Mesendoderm (in vitro differentiated cells): ENCODE data around the gene CREB3.

Experiments used
- DNase-seq: peaks from one replicate; pipeline ENCODE4 v3.0.0; 2013
- H2AK5ac ChIP-seq: 2 replicates; pipeline ENCODE4 v1.6.1; 2013; ENCODE audit warnings: low read length, inconsistent platforms
- H2BK120ac ChIP-seq: 2 replicates; pipeline ENCODE4 v1.6.1; 2013; ENCODE audit warnings: low read depth, mild to moderate bottlenecking, low read length, moderate library complexity, mixed read lengths
- H2BK15ac ChIP-seq: replicated peaks from 2 replicates; pipeline ENCODE4 v1.6.1; 2013; ENCODE audit warnings: low read depth, mild to moderate bottlenecking, moderate library complexity
- H2BK5ac ChIP-seq: 2 replicates; pipeline ENCODE4 v1.6.1; 2013; ENCODE audit warnings: low read length, inconsistent platforms
- H3K18ac ChIP-seq: 2 replicates; pipeline ENCODE4 v1.6.1; 2013; ENCODE audit warnings: mild to moderate bottlenecking, low read length, mixed read lengths
- H3K23ac ChIP-seq: one replicate; pipeline ENCODE4 v1.6.1; 2013; ENCODE audit warnings: low read length
- H3K27ac ChIP-seq: 2 replicates; pipeline ENCODE4 v1.5.1; 2013; ENCODE audit warnings: low read depth, mild to moderate bottlenecking, inconsistent platforms, low read length, moderate library complexity
- H3K27me3 ChIP-seq: 2 replicates; pipeline ENCODE4 v1.6.1; 2013; ENCODE audit warnings: low read length, control low read depth, mild to moderate bottlenecking, inconsistent platforms; ENCODE audit not compliant: insufficient read depth, poor library complexity
- H3K36me3 ChIP-seq: 2 replicates; pipeline ENCODE4 v1.6.1; 2013; ENCODE audit warnings: low read length, inconsistent platforms; ENCODE audit not compliant: control insufficient read depth, insufficient read depth
- H3K4ac ChIP-seq: one replicate; pipeline ENCODE4 v1.6.1; 2013; ENCODE audit warnings: low read depth, mild to moderate bottlenecking, low read length, moderate library complexity
- H3K4me1 ChIP-seq: 2 replicates; pipeline ENCODE4 v1.6.1; 2013; ENCODE audit warnings: low read depth, low read length, inconsistent platforms; ENCODE audit not compliant: control insufficient read depth
- H3K4me2 ChIP-seq: 2 replicates; pipeline ENCODE4 v1.6.1; 2013; ENCODE audit warnings: low read length
- H3K4me3 ChIP-seq: 2 replicates; pipeline ENCODE4 v1.5.1; 2013; ENCODE audit warnings: mild to moderate bottlenecking, low read length
- H3K56ac ChIP-seq: one replicate; pipeline ENCODE4 v1.6.1; 2013; ENCODE audit warnings: low read length
- H3K79me1 ChIP-seq: 2 replicates; pipeline ENCODE4 v1.6.1; 2013; ENCODE audit warnings: low read length, inconsistent platforms
- H3K79me2 ChIP-seq: 2 replicates; pipeline ENCODE4 v1.6.1; 2013; ENCODE audit warnings: mild to moderate bottlenecking, low read length; ENCODE audit not compliant: control insufficient read depth, insufficient read depth
- H3K9ac ChIP-seq: 2 replicates; pipeline ENCODE4 v1.6.1; 2013; ENCODE audit warnings: low read length, inconsistent platforms
- H4K5ac ChIP-seq: one replicate; pipeline ENCODE4 v1.6.1; 2013; ENCODE audit warnings: low read length
- H4K8ac ChIP-seq: one replicate; pipeline ENCODE4 v1.6.1; 2013; ENCODE audit warnings: low read depth, mild to moderate bottlenecking, control low read depth, low read length, moderate library complexity
- WGBS: extraction: QIAGEN DNeasy Blood & Tissue Kit; methylation state at CpG from one replicate; pipeline ENCODE4 v1.1.7; 2013; ENCODE audit warnings: low lambda C conversion rate, missing lambda C conversion rate; ENCODE audit not compliant: insufficient coverage; ENCODE audit errors: extremely low coverage; 5-methylcytosine and 5-hydroxymethylcytosine counted together

Gene CREB3

GRCh38 chr9:35711501-35712428, 20.7 kb upstream of the CREB3 start:
- no peak overlapping the region for H3K4me3 ChIP-seq
- no peak overlapping the region for H3K4me2 ChIP-seq
- no peak overlapping the region for H2BK120ac ChIP-seq
- H2BK15ac ChIP-seq = no peak overlapping the region
- no peak overlapping the region for H3K18ac ChIP-seq
- no peak overlapping the region for H2BK5ac ChIP-seq
- H3K79me2 ChIP-seq = no peaks in the 10 kb centered on the region
- no peak overlapping the region for H2AK5ac ChIP-seq
- no peaks in the 10 kb centered on the region for H3K27me3 ChIP-seq
- WGBS = no CpG with 5 or more reads among the region's 21 CpGs
- peaks cover 38% of the 10 kb centered on the region for H3K36me3 ChIP-seq
- no peaks in the 10 kb centered on the region for H3K79me1 ChIP-seq
- H3K4me1 ChIP-seq = no peaks in the 10 kb centered on the region
- no peak for DNase-seq
- H3K56ac ChIP-seq = no peak overlapping the region
- H4K8ac ChIP-seq = no peak overlapping the region
- no peak overlapping the region for H4K5ac ChIP-seq
- H3K23ac ChIP-seq = no peak overlapping the region
- no peak overlapping the region for H3K27ac ChIP-seq
- H3K9ac ChIP-seq = no peak overlapping the region
- no peak overlapping the region for H3K4ac ChIP-seq

GRCh38 chr9:35712762-35713400, 19.6 kb upstream of the CREB3 start:
- no peak for DNase-seq
- no peak overlapping the region for H3K4me2 ChIP-seq
- no CpG with 5 or more reads among the region's 11 CpGs for WGBS
- H3K23ac ChIP-seq = no peak overlapping the region
- H3K56ac ChIP-seq = no peak overlapping the region
- H3K4me3 ChIP-seq = no peak overlapping the region
- no peak overlapping the region for H4K8ac ChIP-seq
- no peaks in the 10 kb centered on the region for H3K4me1 ChIP-seq
- H3K79me2 ChIP-seq = no peaks in the 10 kb centered on the region
- no peaks in the 10 kb centered on the region for H3K27me3 ChIP-seq
- peaks cover 38% of the 10 kb centered on the region for H3K36me3 ChIP-seq
- H2BK5ac ChIP-seq = no peak overlapping the region
- H3K9ac ChIP-seq = no peak overlapping the region
- no peak overlapping the region for H2AK5ac ChIP-seq
- H4K5ac ChIP-seq = no peak overlapping the region
- no peaks in the 10 kb centered on the region for H3K79me1 ChIP-seq
- H2BK120ac ChIP-seq = no peak overlapping the region
- H3K18ac ChIP-seq = no peak overlapping the region
- no peak overlapping the region for H2BK15ac ChIP-seq
- H3K27ac ChIP-seq = no peak overlapping the region
- no peak overlapping the region for H3K4ac ChIP-seq

- no peaks in the 10 kb centered on the region for H3K79me2 ChIP-seq
- no peak overlapping the region for H4K8ac ChIP-seq
- H2BK5ac ChIP-seq = no peak overlapping the region
- DNase-seq = no peak
- peaks cover 39% of the 10 kb centered on the region for H3K36me3 ChIP-seq
- no peak overlapping the region for H3K4ac ChIP-seq
- H2BK15ac ChIP-seq = no peak overlapping the region
- no peak overlapping the region for H3K18ac ChIP-seq
- H2AK5ac ChIP-seq = no peak overlapping the region
- H4K5ac ChIP-seq = no peak overlapping the region
- H3K56ac ChIP-seq = no peak overlapping the region
- no CpG with 5 or more reads among the region's 3 CpGs for WGBS
- H3K4me2 ChIP-seq = no peak overlapping the region
- no peak overlapping the region for H3K27ac ChIP-seq
- no peak overlapping the region for H3K9ac ChIP-seq
- H3K27me3 ChIP-seq = no peaks in the 10 kb centered on the region
- H3K79me1 ChIP-seq = no peaks in the 10 kb centered on the region
- H3K4me3 ChIP-seq = no peak overlapping the region
- H3K23ac ChIP-seq = no peak overlapping the region
- H2BK120ac ChIP-seq = no peak overlapping the region
- H3K4me1 ChIP-seq = no peaks in the 10 kb centered on the region
Measured at GRCh38 chr9:35713578-35713977, 18.9 kb upstream of the CREB3 start.

GRCh38 chr9:35714123-35714522, 18.3 kb upstream of the CREB3 start:
- no peak overlapping the region for H2BK5ac ChIP-seq
- H3K36me3 ChIP-seq = peaks cover 44% of the 10 kb centered on the region
- WGBS = no CpG with 5 or more reads among the region's 6 CpGs
- H3K9ac ChIP-seq = no peak overlapping the region
- no peaks in the 10 kb centered on the region for H3K27me3 ChIP-seq
- no peak for DNase-seq
- no peak overlapping the region for H4K5ac ChIP-seq
- H3K23ac ChIP-seq = no peak overlapping the region
- no peaks in the 10 kb centered on the region for H3K4me1 ChIP-seq
- H3K79me2 ChIP-seq = no peaks in the 10 kb centered on the region
- H3K4ac ChIP-seq = no peak overlapping the region
- no peak overlapping the region for H4K8ac ChIP-seq
- H3K4me2 ChIP-seq = no peak overlapping the region
- H3K27ac ChIP-seq = no peak overlapping the region
- no peak overlapping the region for H2BK120ac ChIP-seq
- H3K4me3 ChIP-seq = no peak overlapping the region
- H3K18ac ChIP-seq = no peak overlapping the region
- no peak overlapping the region for H2BK15ac ChIP-seq
- no peaks in the 10 kb centered on the region for H3K79me1 ChIP-seq
- H3K56ac ChIP-seq = no peak overlapping the region
- no peak overlapping the region for H2AK5ac ChIP-seq

- Histone ChIP-seq H3K27me3 (no peaks in the 10 kb centered on the region), H3K36me3 (peaks cover 48% of the 10 kb centered on the region)
- DNase-seq = no peak
Measured at GRCh38 chr9:35714579-35715252, 17.8 kb upstream of the CREB3 start.

More at GRCh38 chr9:35714579-35715252, 17.8 kb upstream of the CREB3 start:
- Histone ChIP-seq H3K4me3 (no peak overlapping the region), H2BK15ac (no peak overlapping the region), H3K79me1 (no peaks in the 10 kb centered on the region), H2BK5ac (no peak overlapping the region), H3K4me2 (no peak overlapping the region), H3K56ac (no peak overlapping the region), H3K18ac (no peak overlapping the region), H2AK5ac (no peak overlapping the region), H3K27ac (no peak overlapping the region), H4K5ac (no peak overlapping the region), H3K4me1 (no peaks in the 10 kb centered on the region), H3K9ac (no peak overlapping the region), H3K79me2 (no peaks in the 10 kb centered on the region), H2BK120ac (no peak overlapping the region), H3K23ac (no peak overlapping the region), H4K8ac (no peak overlapping the region), H3K4ac (no peak overlapping the region)
- WGBS = no CpG with 5 or more reads among the region's 13 CpGs
